ENCODE data around the gene C5orf63. TPM values are rescaled to one million over a fixed set of nuclear protein-coding genes. Genes with fewer than 3 reads are reported as not detected.
"Not testable (repeated sequence)": the region's sequence is repeated elsewhere in the genome, so short reads cannot be mapped to it uniquely, and the experiment has no call there.

The C5orf63 gene
- total RNA-seq, 2 experiments from 2014 or later = 7.4 TPM

DNA sequence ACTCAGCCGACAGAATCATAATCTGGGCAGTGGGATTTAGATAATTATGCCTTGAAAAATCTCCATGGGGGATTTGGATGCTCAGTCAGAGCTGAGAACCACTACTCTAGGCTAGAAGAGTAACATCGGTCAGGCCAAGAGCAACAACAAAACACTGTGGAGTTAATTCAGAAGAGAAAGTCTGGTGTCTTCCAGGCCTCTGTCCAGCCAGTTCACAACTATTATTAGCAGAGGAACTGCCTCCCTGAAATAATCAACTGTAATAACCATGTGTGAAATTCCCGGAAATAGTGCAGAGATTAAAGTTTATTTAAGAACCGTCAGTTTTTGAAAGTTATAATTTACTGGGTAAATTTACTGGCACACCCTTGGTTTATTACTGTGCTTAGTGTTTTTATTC lies 34.8 kb downstream of the C5orf63 start:
- no peaks in the 10 kb centered on the region for H3K36me3 Mint-ChIP-seq
- CTCF ChIA-PET = no interaction called here
- H3K4me3 Mint-ChIP-seq = no peak overlapping the region
- DNase-seq = no peak
- peaks cover 12% of the 10 kb centered on the region for H3K27me3 Mint-ChIP-seq
- H3K4me1 Mint-ChIP-seq = peaks cover 2% of the 10 kb centered on the region
- no peaks in the 10 kb centered on the region for H3K9me3 Mint-ChIP-seq (ENCODE audit: low read depth)
- H3K27ac Mint-ChIP-seq = no peak overlapping the region
- no peak for ATAC-seq

DNA sequence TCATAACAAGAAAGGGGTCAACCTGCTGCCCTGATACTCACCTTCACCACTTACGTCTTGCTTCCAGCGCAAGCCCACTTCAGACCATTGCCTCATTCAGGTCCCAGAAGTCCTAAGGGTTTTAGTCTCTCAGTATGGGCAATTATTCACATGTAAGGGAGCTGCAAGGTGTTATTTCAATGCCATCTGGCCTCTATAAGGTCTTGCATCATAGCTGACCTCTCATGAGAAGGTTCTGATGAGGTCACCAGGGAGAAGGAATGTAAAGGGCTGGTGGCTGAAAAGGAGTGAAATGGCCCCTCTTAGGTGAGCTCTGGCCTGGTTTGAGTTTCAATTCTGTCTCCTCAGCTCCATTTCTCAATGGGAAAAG lies 41.5 kb downstream of the C5orf63 start:
- Mint-ChIP-seq H3K4me3 (peak overlapping the region; percentile 81), H3K27me3 (peaks cover 60% of the 10 kb centered on the region), H3K4me1 (peaks cover 13% of the 10 kb centered on the region), H3K36me3 (no peaks in the 10 kb centered on the region), H3K27ac (peak overlapping the region; percentile 4), H3K9me3 (ENCODE audit: low read depth) (no peaks in the 10 kb centered on the region)
- CTCF ChIA-PET = interaction anchor here (1.2 to 1.7 kb wide), 2 partner anchors 15 to 356 kb away, joined by 3 read pairs; no protein-coding TSS in a partner anchor
- DNase-seq (no peak), ATAC-seq (no peak)

DNA sequence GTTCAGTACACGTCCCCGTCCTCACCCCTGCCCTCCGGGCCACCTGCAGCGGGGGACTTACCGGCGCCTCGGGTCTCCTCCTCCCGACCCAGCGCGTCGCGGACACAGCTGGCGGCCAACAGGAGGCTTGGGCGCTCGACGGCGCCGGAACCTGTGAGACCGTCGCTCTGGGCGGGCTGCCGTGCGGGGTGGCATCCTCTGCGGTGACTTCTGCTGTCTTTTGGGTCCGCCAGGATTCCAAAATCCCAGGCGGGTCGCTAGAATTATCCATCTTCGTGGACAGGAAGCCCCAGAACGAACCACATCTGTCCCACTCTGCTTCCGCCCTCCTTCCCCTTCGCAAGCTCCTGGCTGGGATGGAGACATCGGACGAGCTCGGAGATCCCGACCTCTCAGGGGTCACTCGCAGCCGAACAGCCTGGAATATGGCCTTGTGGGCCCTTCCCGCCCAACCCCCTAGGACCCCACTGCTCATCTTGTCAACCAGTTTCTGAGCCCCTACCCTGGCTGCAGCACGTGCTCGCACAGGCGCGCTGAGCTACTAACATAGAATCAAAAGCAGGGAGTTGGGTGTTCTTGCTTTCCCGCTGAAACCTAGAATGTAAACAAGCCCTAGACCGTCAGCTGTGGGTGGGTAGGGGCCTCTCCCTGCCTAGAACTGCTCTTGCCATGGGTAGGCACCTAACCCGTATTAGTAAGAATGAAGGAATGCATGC lies 42.0 kb downstream of the C5orf63 start:
- peak overlapping the region; percentile 81 for H3K4me3 Mint-ChIP-seq
- peaks cover 63% of the 10 kb centered on the region for H3K27me3 Mint-ChIP-seq
- H3K9me3 Mint-ChIP-seq (ENCODE audit: low read depth) = no peaks in the 10 kb centered on the region
- ATAC-seq (no peak), DNase-seq (no peak)
- CTCF ChIA-PET = interaction anchor here (1.2 to 1.7 kb wide), 4 partner anchors 15 to 355 kb away, joined by 3 to 4 read pairs (median 4); no protein-coding TSS in a partner anchor
- H3K27ac Mint-ChIP-seq = peak overlapping the region; percentile 4
- H3K36me3 Mint-ChIP-seq = no peaks in the 10 kb centered on the region
- peaks cover 13% of the 10 kb centered on the region for H3K4me1 Mint-ChIP-seq

DNA sequence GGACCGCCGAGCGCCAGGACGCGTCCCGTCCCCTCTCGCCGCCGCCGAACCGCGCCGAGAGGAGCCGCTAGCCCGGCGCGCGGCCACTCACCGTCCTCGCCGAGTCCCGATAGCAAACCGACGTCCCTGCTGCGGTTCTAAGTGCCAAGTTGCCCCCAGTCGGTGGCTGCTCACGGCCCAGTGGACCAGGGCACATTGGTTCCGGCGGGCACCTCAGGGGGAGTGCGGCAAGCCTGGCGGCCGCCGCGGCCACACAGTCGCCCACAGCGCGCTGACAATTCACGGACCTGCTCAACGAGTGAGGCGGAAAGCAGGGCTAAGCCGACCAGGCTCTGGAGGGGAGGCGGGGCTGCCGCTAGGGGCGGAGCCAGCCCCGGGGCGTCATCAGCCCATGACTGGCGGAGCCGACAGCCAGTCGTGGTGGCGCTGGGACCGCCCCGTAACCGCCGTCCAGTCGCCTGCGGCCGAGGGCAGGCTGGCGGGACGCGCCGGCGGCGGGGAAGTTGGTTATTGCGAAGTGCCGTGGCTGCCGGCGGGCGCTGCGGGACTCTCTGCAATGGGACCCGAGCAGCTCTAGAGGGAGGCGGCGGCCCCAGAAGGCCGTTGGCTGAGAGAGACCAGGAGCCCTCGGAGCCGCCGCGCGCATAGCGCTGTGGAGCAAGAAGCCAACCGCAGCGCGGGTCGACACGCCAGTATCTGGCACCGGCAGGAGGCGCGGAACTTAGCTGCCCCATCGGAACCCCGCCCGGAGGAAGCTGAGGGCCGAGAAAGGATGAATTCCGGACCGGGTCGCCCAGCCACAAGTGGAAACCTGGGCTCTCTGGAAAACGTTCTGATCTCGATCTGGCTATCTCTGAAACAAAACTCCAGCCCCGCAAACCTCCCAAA lies 42.8 kb downstream of the C5orf63 start, which contains the start of gene MARCHF3:
TSS of gene MARCHF3 (minus strand) at position 300 of the 888 bp plus-strand sequence. CDS start 112,387 bp downstream, outside the sequence.
- H3K9me3 Mint-ChIP-seq (ENCODE audit: low read depth) = no peaks in the 10 kb centered on the region
- DNase-seq (peak; percentile 95), ATAC-seq (peak; percentile 98)
- H3K4me3 Mint-ChIP-seq = peak within 1 kb of the TSS; percentile 81
- peak within 1 kb of the TSS; percentile 28 for H3K27ac Mint-ChIP-seq
- peaks cover 60% of the 10 kb centered on the region for H3K27me3 Mint-ChIP-seq
- no peaks in the 10 kb centered on the region for H3K36me3 Mint-ChIP-seq
- CTCF ChIA-PET = interaction anchor here (1.2 to 1.7 kb wide), 4 partner anchors 16 to 355 kb away, joined by 3 to 4 read pairs (median 4); no protein-coding TSS in a partner anchor
- H3K4me1 Mint-ChIP-seq = peaks cover 13% of the 10 kb centered on the region

DNA sequence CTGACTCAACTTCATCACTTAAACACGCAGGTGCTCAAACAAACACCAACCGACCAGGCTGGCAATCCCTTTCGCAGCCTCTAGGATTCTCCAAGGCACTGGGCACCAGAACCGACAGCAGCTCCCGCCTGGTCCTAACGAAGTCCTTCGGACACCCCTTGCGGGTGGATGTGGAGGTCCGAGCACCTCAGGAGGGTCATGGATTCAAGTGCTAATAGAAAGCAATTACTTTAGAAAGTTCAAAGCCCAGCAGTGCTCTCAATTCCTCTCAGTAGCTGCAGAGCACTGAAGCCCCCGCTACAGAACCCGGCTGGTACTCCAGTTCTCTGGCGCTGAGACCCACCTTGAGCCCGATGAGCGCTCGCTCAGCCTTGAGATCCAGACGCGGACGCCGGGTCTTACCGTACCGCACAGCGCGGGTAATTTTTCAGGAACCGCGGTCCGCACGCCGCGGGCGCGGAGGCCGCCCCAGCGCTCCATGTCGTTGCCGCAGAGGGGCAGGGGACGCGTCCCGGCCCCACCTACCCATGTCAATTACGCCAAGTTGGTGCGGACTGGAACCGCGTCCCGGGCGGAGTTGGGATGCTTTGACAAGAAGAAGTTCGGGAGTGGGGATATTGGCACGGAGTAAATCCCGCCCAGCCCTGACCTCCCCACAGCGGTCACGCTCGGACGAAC lies 43.6 kb downstream of the C5orf63 start:
- Mint-ChIP-seq H3K9me3 (ENCODE audit: low read depth) (no peaks in the 10 kb centered on the region), H3K4me1 (peaks cover 11% of the 10 kb centered on the region), H3K4me3 (peak overlapping the region; percentile 81), H3K27me3 (peaks cover 61% of the 10 kb centered on the region), H3K36me3 (no peaks in the 10 kb centered on the region), H3K27ac (peak overlapping the region; percentile 28)
- CTCF ChIA-PET = no interaction called here
- ATAC-seq = peak; percentile 13
- DNase-seq = peak; percentile 63

DNA sequence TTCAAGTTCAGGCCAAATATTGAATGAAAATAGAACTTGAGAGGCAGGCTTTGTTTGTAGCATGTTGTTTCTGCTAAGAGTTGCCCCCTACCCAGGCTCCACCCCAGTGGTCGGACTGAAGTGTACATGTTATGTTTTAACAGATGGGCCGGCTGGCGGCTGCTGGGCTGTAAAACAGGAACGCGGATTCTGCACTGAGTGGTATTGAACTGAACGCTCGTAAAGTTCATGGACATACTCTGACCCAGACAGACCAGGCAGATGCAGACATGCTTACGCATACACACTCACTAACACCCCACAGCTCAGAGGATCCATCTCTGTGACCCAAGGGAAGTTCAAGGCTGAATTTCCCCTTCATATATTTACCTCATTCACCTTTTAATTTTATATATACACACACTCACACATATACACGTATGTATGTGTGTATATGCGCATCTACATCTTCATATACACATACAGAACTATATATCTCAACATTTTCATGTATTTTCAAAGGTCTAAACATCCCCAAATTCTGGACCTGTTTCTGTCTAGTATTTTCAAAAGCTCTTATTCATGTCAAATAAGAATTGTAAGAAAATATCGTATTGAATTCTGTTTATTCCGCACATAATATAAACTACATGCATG lies 44.4 kb downstream of the C5orf63 start:
- H3K27me3 Mint-ChIP-seq = peaks cover 60% of the 10 kb centered on the region
- no peak for DNase-seq
- no peaks in the 10 kb centered on the region for H3K9me3 Mint-ChIP-seq (ENCODE audit: low read depth)
- ATAC-seq = no peak
- no peak overlapping the region for H3K27ac Mint-ChIP-seq
- peak overlapping the region; percentile 81 for H3K4me3 Mint-ChIP-seq
- peaks cover 11% of the 10 kb centered on the region for H3K4me1 Mint-ChIP-seq
- CTCF ChIA-PET = no interaction called here
- no peaks in the 10 kb centered on the region for H3K36me3 Mint-ChIP-seq

DNA sequence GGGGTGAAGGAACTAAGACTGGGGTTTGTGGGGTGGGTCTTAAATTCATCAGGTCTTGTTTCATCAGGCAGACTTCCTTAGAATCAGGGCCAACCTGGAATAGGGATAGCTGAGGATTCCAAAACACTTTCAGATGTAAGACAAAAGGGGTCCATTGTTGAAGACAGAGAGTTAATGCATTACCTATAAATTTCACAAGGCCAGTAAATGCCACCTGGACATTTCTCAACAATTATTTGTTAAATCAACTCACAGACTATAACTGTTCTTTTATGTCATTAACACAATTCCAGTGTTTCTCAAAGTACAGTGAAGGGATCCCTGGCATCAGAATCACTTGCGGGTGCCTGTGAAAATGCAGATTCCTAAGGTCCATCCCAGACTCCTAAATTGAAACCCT lies 45.8 kb downstream of the C5orf63 start:
- H3K9me3 Mint-ChIP-seq (ENCODE audit: low read depth) = no peaks in the 10 kb centered on the region
- CTCF ChIA-PET = no interaction called here
- H3K4me3 Mint-ChIP-seq = no peak overlapping the region
- H3K27ac Mint-ChIP-seq = no peak overlapping the region
- H3K27me3 Mint-ChIP-seq = peaks cover 48% of the 10 kb centered on the region
- no peaks in the 10 kb centered on the region for H3K36me3 Mint-ChIP-seq
- no peak for DNase-seq
- H3K4me1 Mint-ChIP-seq = peaks cover 11% of the 10 kb centered on the region
- ATAC-seq = no peak

DNA sequence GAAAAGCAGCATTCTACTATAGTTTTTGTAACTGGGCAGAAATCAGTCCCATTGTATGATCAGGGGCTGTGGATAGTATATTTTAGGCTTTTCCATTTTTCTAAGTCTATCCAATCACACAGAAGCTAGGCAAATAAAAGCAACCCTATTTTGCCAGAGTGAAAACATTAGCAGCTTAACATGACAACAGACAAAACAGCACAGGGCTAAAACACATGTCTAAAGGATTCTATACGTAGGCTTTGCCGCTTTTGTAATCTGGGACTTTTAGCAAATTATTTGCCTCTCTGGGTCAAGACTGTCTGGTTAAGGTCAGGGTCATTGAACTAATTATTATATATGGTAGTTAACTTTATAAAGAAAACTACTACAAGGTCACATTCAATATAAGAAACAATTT lies 47.1 kb downstream of the C5orf63 start:
- no peak for ATAC-seq
- Mint-ChIP-seq H3K4me3 (no peak overlapping the region), H3K4me1 (peaks cover 5% of the 10 kb centered on the region), H3K9me3 (ENCODE audit: low read depth) (no peaks in the 10 kb centered on the region), H3K36me3 (no peaks in the 10 kb centered on the region), H3K27me3 (peaks cover 37% of the 10 kb centered on the region), H3K27ac (no peak overlapping the region)
- no peak for DNase-seq
- CTCF ChIA-PET = interaction anchor here (1.0 to 1.3 kb wide), 2 partner anchors 32 to 47 kb away, joined by 3 to 4 read pairs; partner anchors contain the start of gene C5orf63

DNA sequence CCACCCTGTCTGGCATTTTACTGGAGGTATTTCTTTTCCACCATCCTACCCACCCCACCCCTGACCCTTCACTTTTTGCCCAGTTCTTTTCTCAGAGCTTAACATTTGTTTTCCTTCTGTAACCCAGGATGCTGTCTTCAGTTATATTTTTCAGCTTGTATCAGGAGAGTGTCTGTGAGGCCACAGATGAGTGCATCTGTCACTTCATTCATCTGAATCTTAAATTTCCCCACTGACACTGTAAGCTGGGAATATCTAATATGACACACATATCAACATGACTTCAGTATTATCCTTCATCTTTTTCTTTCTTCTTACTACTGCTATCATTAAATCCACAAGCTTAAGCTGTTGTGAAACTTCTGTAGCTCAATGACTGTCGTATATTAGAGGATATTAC lies 47.8 kb downstream of the C5orf63 start:
- no peak for DNase-seq
- no peaks in the 10 kb centered on the region for H3K9me3 Mint-ChIP-seq (ENCODE audit: low read depth)
- no peak overlapping the region for H3K4me3 Mint-ChIP-seq
- CTCF ChIA-PET = interaction anchor here (1.3 kb wide), 1 partner anchor 48 kb away, joined by 4 read pairs; the partner anchor contains the start of gene C5orf63
- H3K27me3 Mint-ChIP-seq = peaks cover 34% of the 10 kb centered on the region
- ATAC-seq = no peak
- no peak overlapping the region for H3K27ac Mint-ChIP-seq
- H3K4me1 Mint-ChIP-seq = peaks cover 4% of the 10 kb centered on the region
- no peaks in the 10 kb centered on the region for H3K36me3 Mint-ChIP-seq

DNA sequence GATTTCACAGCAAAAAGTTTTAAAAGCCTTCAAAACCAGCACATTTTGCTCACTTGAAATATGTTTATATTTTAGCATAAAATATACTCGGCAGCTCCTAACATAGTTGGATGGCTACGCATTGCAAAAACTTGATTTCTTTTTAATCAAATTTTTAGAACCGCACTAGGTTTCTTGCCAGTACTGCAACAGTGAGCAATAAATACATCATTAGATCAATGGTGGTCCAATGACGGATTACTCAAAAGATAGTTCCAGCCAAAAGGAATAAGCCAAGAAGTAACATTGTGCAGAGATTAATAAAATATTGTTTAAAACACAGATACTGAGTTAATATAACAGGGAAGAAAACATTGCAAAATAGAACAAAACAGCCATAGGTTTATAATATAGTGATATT lies 48.5 kb downstream of the C5orf63 start:
- ATAC-seq (no peak), DNase-seq (no peak)
- Mint-ChIP-seq H3K4me1 (peaks cover 4% of the 10 kb centered on the region), H3K36me3 (no peaks in the 10 kb centered on the region), H3K27me3 (peaks cover 34% of the 10 kb centered on the region), H3K27ac (no peak overlapping the region), H3K4me3 (no peak overlapping the region), H3K9me3 (ENCODE audit: low read depth) (no peaks in the 10 kb centered on the region)
- CTCF ChIA-PET = interaction anchor here (1.3 kb wide), 1 partner anchor 48 kb away, joined by 4 read pairs; the partner anchor contains the start of gene C5orf63

DNA sequence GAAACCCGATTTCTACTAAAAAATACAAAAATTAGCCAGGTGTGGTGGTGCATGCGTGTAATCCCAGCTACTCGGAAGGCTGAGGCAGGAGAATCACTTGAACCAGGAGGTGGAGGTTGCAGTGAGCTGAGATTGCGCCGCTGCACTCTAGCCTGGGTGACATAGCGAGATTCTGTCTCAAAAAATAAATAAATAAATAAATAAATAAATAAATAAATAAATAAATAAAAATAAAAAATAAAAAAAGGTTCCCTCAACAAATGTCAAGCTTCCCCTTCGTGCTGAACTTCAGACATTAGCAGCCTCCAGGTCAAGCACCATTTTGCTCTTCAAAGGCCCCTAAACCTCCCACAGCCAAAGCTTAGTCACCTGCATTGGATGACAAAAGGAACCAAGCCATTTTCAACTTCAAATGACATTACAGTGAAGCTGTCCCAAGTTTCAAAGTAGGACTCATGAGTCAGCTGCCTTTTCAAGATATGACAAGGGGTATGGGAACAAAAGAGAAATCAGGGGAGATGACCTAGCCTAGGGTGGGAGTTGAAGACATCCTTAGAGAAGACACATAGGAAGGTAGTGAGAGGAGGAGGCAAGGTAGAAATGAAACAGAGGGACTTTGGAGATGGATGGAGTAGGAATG lies 49.6 kb downstream of the C5orf63 start:
- H3K9me3 Mint-ChIP-seq (ENCODE audit: low read depth); DNase-seq; H3K4me3 Mint-ChIP-seq; CTCF ChIA-PET; H3K27ac Mint-ChIP-seq; H3K36me3 Mint-ChIP-seq; ATAC-seq; H3K4me1 Mint-ChIP-seq: not testable (repeated sequence)
- H3K27me3 Mint-ChIP-seq = peaks cover 24% of the 10 kb centered on the region

DNA sequence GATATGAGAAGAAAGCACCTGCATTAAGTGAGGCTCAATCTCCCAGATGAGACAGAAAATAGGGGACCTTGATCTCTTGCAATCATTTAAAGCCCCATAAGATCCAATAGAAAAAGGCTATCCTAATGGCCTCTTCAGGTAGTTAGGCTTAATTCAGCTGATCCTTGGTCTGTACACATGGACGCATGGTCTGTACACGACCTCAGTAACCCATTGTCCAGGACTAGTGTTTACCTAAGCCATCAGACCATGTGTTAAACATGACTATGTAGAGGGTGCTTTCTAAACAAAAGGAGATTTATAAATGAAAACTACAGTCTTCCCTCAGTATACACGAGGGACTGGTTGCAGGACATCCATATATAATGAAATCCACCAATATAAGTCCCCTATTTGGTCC lies 50.5 kb downstream of the C5orf63 start:
- no peaks in the 10 kb centered on the region for H3K36me3 Mint-ChIP-seq
- H3K9me3 Mint-ChIP-seq (ENCODE audit: low read depth) = no peaks in the 10 kb centered on the region
- H3K27me3 Mint-ChIP-seq = peaks cover 17% of the 10 kb centered on the region
- no peaks in the 10 kb centered on the region for H3K4me1 Mint-ChIP-seq
- DNase-seq (no peak), ATAC-seq (no peak)
- CTCF ChIA-PET = no interaction called here
- H3K27ac Mint-ChIP-seq = no peak overlapping the region
- no peak overlapping the region for H3K4me3 Mint-ChIP-seq
